AML-193 (cell line): Measurements from ENCODE around the gene DHFR.
"Not testable (repeated sequence)": the region's sequence is repeated elsewhere in the genome, so short reads cannot be mapped to it uniquely, and the experiment has no call there.

Source experiments
- DNase-seq, 2 experiments: peaks; one replicate each; lab custom pipeline; 2025; lab: John Stamatoyannopoulos, UW

Gene DHFR

DNA sequence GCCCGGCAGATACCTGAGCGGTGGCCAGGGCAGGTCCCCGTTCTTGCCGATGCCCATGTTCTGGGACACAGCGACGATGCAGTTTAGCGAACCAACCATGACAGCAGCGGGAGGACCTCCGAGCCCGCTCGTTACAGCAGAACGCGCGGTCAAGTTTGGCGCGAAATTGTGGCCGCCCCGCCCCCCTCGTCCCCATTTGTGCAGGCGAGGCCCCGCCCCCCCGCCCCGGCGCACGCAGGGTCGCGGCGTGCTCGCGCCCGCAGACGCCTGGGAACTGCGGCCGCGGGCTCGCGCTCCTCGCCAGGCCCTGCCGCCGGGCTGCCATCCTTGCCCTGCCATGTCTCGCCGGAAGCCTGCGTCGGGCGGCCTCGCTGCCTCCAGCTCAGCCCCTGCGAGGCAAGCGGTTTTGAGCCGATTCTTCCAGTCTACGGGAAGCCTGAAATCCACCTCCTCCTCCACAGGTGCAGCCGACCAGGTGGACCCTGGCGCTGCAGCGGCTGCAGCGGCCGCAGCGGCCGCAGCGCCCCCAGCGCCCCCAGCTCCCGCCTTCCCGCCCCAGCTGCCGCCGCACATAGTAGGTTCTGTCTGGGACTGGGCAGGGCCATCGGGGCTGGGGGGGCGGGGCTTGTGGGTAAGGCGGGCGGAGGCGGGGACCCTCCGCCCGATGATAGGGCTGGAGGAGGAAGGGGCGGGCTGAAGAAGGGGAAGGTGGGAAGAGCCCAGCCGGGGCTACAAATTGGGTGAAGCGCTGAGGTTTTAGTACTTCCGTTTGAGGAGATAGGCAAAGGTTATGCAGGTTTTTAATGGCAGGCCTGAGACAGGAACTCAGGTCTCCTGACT lies at the start of gene DHFR, which contains the start of gene MSH3:
Gene DHFR, minus strand, starts transcription at position 593 of the 840 bp plus-strand sequence. Its CDS starts 494 bp downstream, at position 99.
Gene MSH3, plus strand, starts transcription at position 262 of the 840 bp plus-strand sequence. Its CDS starts 76 bp downstream, at position 338.
- DNase-seq: peak; percentile 89 to 91

GRCh38 chr5:80704221-80704620 lies 49.4 kb upstream of the DHFR start:
- no peak for DNase-seq

- no peak for DNase-seq
Measured at GRCh38 chr5:80703747-80704146, 49.0 kb upstream of the DHFR start.

GRCh38 chr5:80703291-80703690 lies 48.5 kb upstream of the DHFR start:
- DNase-seq: no peak

GRCh38 chr5:80701597-80701996 lies 46.8 kb upstream of the DHFR start:
- no peak for DNase-seq

DNA sequence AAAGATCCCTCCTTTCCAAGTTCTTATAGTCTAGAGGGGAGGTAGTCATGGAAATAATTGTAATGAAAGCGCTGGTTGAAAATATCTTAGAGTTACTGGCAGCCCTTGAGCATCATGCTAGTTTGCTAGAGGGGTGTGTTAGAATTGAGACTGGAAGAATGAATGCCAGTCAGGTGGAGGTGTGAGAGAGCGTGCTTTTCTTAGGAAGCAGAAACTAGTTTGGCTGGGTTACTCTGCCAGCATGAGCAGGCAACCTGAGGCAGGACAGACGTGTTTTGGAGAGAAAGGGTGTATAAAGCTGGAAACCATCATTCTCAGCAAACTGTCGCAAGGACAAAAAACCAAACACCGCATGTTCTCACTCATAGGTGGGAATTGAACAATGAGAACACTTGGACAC lies 43.6 kb upstream of the DHFR start:
- DNase-seq: no peak

DNA sequence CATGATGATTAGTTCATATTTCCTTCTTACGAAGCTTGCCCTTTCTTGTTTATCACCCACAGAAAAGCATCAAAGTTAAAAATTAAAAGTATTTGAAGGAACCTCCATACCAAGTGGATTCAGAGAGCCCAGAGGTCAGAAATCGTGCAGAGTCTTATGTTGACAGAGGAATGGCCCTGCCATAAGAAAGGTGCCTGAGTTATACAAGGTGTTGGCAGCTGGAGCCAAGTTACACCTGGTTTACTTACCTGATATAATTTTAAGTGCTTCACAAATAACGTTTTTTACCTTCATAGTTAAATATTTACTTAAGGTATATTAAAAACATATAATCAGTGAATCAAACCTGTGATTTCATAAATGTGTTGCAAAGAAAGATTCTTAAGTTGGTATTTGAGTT lies 42.3 kb upstream of the DHFR start:
- DNase-seq: no peak

GRCh38 chr5:80696450-80696849 lies 41.7 kb upstream of the DHFR start:
- no peak for DNase-seq

- DNase-seq: no peak
Measured at GRCh38 chr5:80695666-80696065, 40.9 kb upstream of the DHFR start.

DNA sequence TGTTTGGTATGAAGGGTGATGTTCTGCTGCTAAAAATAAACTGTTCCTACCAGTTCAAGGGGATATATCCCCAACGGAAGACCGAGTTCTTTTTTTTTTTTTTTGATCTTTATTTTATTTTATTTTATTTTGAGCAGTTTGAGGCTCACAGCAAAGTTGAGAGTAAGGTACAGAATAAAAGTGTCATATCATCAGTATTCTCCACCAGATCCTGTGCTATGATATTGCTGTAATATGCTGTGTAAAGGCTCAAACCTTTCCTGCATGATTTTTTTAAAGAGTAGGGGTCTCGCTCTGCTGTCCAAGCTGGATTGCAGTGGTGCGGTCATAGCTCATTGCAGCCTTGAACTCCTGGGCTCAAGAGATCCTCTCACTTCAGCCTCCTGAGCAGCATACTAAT lies 34.8 kb upstream of the DHFR start:
- DNase-seq: no peak

GRCh38 chr5:80688648-80689420 lies 34.1 kb upstream of the DHFR start:
- no peak for DNase-seq

- peak; percentile 21 to 36 for DNase-seq
Measured at GRCh38 chr5:80686757-80687156, 32.0 kb upstream of the DHFR start.

DNA sequence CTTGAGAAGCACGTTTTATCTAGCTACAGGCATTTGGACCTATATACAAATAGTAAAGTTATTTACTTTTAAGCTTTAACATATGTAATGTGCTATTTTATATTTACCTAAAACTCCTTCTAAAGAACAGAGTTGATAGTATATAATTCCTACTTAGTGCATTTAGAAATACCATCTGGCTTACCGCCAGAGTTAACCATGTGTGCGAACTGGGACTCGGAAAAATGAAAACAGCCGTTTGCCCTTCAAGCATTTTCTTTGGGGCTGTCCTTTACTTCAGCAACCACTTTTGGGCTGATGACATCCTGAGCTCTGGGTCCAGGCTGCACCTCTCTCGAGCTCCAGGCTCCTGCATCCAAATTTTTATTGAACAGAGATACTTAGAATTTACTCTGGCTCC lies 21.9 kb upstream of the DHFR start:
- no peak for DNase-seq

DNA sequence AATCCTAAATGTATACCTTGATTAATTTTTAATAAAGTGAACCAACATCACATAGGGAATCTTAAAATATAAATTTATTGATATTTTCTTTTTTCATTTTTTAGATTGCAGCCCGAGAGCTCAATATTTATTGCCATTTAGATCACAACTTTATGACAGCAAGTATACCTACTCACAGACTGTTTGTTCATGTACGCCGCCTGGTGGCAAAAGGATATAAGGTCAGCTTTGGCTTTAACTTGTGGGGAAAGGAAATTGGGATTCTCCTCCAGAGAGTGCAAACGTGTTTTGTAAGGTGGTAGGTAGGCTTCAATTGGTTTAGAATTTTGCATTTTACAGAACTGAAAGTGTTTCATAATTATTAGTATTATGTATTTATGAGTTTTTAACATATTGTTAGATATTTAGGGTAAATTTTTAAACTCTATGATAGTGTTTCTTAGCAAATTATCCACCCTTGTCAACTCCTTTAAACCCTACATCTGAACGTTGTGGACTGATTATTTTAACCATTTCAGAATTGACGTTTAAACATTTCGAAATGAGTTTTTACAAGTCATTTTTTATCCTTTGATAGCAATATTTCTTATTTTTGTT lies 17.5 kb upstream of the DHFR start:
- peak; percentile 64 to 67 for DNase-seq

- no peak for DNase-seq
Measured at GRCh38 chr5:80668016-80668969, 13.5 kb upstream of the DHFR start.

GRCh38 chr5:80667384-80667783 lies 12.6 kb upstream of the DHFR start:
- DNase-seq: no peak

GRCh38 chr5:80665057-80665456 lies 10.3 kb upstream of the DHFR start:
- DNase-seq: no peak

GRCh38 chr5:80662108-80662507 lies 7.3 kb upstream of the DHFR start:
- no peak for DNase-seq

DNA sequence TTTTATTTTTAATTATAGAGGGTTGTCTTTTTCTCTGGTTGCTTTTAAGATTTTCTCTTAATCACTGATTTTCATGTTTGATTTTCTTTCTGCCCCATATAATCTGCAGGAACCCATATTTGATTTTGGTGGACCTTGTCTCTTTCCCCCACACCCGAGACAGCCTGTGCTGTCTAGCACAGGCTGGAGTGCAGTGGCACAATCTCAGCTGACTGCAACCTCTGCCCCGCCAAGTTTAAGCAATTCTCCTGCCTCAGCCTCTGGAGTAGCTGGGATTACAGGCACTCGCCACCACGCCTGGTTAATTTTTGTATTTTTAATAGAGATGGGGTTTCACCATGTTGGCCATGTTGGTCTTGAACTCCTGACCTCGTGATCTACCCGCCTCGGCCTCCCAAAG lies 5.9 kb upstream of the DHFR start:
- not testable (repeated sequence) for DNase-seq

GRCh38 chr5:80659106-80659505 lies 4.3 kb upstream of the DHFR start:
- no peak for DNase-seq

GRCh38 chr5:80656425-80656824 lies 1.6 kb upstream of the DHFR start:
- no peak for DNase-seq
